A673 (cell line): Measurements from ENCODE around the gene GIT2.

Experiments used
- CTCF ChIP-seq: fragments of 300-800, 200-600 bp; sonication (generic); conservative IDR thresholded peaks from 2 replicates; pipeline ENCODE4 v1.5.1; 2017; ENCODE audit warnings: low read depth, mild to moderate bottlenecking, antibody characterized with exemption, low read length, moderate library complexity, mixed read lengths
- EZH2 ChIP-seq: fragments of 200-600 bp; sonication (generic); IDR thresholded peaks from 2 replicates; pipeline ENCODE4 v1.6.1; 2017; ENCODE audit warnings: borderline replicate concordance, low read depth, mild to moderate bottlenecking, mixed read lengths, antibody characterized with exemption, low read length; ENCODE audit not compliant: poor library complexity, severe bottlenecking

DNA sequence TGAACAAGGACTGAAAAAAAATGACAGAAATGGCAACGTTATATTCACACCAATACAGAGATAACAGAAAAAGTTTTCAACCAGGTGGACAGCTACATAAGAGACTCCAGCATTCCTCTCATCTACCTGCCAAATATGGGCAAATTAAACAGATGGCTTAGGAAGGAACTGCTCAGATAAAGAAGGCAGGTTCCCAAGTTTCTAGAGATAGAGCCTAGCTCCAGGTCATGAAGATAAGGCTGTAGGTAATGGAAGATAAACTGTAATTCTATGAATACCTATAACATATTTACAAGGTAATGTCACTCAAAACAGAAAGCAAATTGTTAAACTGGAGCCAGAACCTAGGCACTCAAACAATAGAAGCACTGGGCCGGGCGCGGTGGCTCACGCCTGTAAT, 42.5 kb downstream of the GIT2 start:
- TF ChIP-seq CTCF (no peak), EZH2 (no peak)
